ENCODE measurements around the gene LBX2.

DNA sequence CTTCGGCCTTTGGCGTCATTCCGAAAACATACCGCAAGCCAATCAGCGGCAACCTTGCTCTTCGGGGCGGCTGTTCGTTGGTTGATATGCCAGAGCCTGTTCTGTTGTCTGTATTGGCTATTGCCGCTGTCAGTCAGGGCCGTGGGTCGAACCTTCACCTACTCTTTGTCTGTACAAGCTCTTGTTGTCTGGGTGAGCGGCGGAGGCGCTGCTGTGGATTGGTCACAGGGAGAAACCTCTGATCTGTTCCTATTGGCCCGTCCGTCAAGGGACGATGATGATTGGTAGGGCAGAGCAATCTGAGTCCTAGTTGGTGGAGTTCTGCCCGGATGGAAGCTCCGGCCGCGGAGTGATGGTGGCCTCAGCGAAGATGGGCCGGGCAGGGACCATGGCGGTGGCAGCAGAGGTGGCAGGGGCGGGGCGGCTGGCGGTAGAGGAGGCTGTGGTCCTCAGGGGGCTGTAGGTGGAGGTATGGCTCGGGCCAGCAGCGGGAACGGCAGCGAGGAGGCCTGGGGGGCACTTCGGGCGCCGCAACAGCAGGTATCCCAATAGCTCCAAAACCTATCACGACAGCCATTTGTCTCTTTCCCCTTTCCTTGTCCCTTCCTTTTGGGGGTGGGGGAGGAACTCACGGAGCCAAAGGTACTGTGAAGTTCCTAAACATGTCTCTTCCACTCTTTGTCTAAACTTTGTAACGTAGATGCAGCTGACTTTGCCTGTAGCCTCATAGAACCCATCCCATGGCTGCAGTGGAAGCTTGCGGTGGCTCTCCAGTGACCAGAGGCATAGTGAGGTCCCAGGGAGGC, 41.1 kb downstream of the LBX2 start, which contains the start of gene WBP1:
- TF ChIP-seq, protein P1, sequence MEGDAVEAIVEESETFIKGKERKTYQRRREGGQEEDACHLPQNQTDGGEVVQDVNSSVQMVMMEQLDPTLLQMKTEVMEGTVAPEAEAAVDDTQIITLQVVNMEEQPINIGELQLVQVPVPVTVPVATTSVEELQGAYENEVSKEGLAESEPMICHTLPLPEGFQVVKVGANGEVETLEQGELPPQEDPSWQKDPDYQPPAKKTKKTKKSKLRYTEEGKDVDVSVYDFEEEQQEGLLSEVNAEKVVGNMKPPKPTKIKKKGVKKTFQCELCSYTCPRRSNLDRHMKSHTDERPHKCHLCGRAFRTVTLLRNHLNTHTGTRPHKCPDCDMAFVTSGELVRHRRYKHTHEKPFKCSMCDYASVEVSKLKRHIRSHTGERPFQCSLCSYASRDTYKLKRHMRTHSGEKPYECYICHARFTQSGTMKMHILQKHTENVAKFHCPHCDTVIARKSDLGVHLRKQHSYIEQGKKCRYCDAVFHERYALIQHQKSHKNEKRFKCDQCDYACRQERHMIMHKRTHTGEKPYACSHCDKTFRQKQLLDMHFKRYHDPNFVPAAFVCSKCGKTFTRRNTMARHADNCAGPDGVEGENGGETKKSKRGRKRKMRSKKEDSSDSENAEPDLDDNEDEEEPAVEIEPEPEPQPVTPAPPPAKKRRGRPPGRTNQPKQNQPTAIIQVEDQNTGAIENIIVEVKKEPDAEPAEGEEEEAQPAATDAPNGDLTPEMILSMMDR (IDR thresholded peaks at IDR 0.05): no peak
- TF ChIP-seq POLR2A (IDR thresholded peaks at IDR 0.05): peak in 1 of 2 donors; percentile 71

Data from thyroid gland (tissue), 4 donors.